ENCODE measurements around the gene PDE6A.

PDE6A gene

GRCh38 chr5:149939546-149939945, 5.0 kb downstream of the PDE6A start:
- peaks cover 0 to 7% (median 2%) of the 10 kb centered on the region in 5 donors for H3K4me1 ChIP-seq (ENCODE audit: control insufficient read depth in 5 of 5, insufficient read depth in 5 of 5, low read length in 5 of 5)
- H3K36me3 ChIP-seq (ENCODE audit: control insufficient read depth in 5 of 5, insufficient read depth in 5 of 5, low read length in 5 of 5), result no peaks in the 10 kb centered on the region
- no peak overlapping the region for H3K4me3 ChIP-seq (ENCODE audit: low read depth in 1 of 5, low read length in 5 of 5)
- no peak overlapping the region for H3K27ac ChIP-seq (ENCODE audit: low read depth, low read length)
- no peaks in the 10 kb centered on the region for H3K27me3 ChIP-seq (ENCODE audit: control insufficient read depth in 5 of 5, insufficient read depth in 4 of 5, low read length in 5 of 5)
- no peak overlapping the region for H3K9ac ChIP-seq (ENCODE audit: low read length in 5 of 5)
- H3K9me3 ChIP-seq (ENCODE audit: control insufficient read depth in 5 of 5, low read length in 5 of 5), result no peaks in the 10 kb centered on the region

GRCh38 chr5:149938791-149939358, 5.7 kb downstream of the PDE6A start:
- Histone ChIP-seq H3K9me3 (ENCODE audit: control insufficient read depth in 5 of 5, low read length in 5 of 5) (no peaks in the 10 kb centered on the region), H3K27me3 (ENCODE audit: control insufficient read depth in 5 of 5, insufficient read depth in 4 of 5, low read length in 5 of 5) (no peaks in the 10 kb centered on the region), H3K36me3 (ENCODE audit: control insufficient read depth in 5 of 5, insufficient read depth in 5 of 5, low read length in 5 of 5) (no peaks in the 10 kb centered on the region), H3K4me3 (ENCODE audit: low read depth in 1 of 5, low read length in 5 of 5) (no peak overlapping the region), H3K27ac (ENCODE audit: low read depth, low read length) (no peak overlapping the region), H3K9ac (ENCODE audit: low read length in 5 of 5) (no peak overlapping the region), H3K4me1 (ENCODE audit: control insufficient read depth in 5 of 5, insufficient read depth in 5 of 5, low read length in 5 of 5) (peaks cover 0 to 7% (median 2%) of the 10 kb centered on the region in 5 donors)

DNA sequence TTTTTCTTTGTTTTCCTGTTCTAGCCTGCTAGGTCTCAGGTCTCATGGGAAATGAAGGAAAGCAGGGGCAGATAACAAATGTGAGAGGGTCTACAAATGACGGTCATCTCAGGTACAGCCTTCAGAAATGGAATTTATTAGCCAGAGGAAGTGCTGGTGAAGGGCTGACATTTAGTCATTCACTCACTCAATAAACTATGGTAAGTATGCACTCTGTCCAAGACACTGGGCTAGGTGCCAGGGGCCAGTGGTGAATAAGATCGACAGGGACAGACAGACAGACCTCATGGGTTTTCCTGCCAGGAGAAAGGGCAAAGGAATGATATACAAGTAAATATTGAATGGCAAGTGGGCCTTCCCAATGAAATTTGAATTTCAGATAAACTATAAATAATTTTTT, 6.3 kb downstream of the PDE6A start:
- Histone ChIP-seq H3K36me3 (ENCODE audit: control insufficient read depth in 5 of 5, insufficient read depth in 5 of 5, low read length in 5 of 5) (no peaks in the 10 kb centered on the region), H3K4me1 (ENCODE audit: control insufficient read depth in 5 of 5, insufficient read depth in 5 of 5, low read length in 5 of 5) (peaks cover 0 to 7% (median 2%) of the 10 kb centered on the region in 5 donors), H3K9me3 (ENCODE audit: control insufficient read depth in 5 of 5, low read length in 5 of 5) (no peaks in the 10 kb centered on the region), H3K9ac (ENCODE audit: low read length in 5 of 5) (no peak overlapping the region), H3K27ac (ENCODE audit: low read depth, low read length) (no peak overlapping the region), H3K4me3 (ENCODE audit: low read depth in 1 of 5, low read length in 5 of 5) (no peak overlapping the region), H3K27me3 (ENCODE audit: control insufficient read depth in 5 of 5, insufficient read depth in 4 of 5, low read length in 5 of 5) (no peaks in the 10 kb centered on the region)

DNA sequence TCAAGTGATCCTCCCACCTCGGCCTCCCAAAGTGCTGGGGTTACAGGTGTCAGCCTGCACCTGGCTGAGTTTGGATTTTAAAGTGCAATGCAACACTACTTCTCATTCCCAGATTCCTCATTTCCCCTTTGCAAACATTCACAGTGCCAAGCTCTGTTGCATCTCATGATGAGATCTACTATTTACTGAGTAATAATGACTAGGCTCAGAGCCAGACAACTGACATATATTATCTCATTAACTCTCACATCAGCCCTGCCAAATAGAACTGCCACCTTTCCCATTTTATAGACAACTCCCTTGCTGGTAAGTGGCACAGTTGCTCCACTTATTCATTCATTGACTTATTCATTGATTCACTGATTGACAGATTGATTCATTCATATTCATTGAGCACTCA, 7.0 kb downstream of the PDE6A start:
- Histone ChIP-seq H3K4me1 (ENCODE audit: control insufficient read depth in 5 of 5, insufficient read depth in 5 of 5, low read length in 5 of 5) (peaks cover 0 to 7% (median 2%) of the 10 kb centered on the region in 5 donors), H3K9ac (ENCODE audit: low read length in 5 of 5) (no peak overlapping the region), H3K27me3 (ENCODE audit: control insufficient read depth in 5 of 5, insufficient read depth in 4 of 5, low read length in 5 of 5) (peaks cover 0 to under 1% (median 0%) of the 10 kb centered on the region in 5 donors), H3K36me3 (ENCODE audit: control insufficient read depth in 5 of 5, insufficient read depth in 5 of 5, low read length in 5 of 5) (no peaks in the 10 kb centered on the region), H3K27ac (ENCODE audit: low read depth, low read length) (no peak overlapping the region), H3K9me3 (ENCODE audit: control insufficient read depth in 5 of 5, low read length in 5 of 5) (no peaks in the 10 kb centered on the region), H3K4me3 (ENCODE audit: low read depth in 1 of 5, low read length in 5 of 5) (no peak overlapping the region)

DNA sequence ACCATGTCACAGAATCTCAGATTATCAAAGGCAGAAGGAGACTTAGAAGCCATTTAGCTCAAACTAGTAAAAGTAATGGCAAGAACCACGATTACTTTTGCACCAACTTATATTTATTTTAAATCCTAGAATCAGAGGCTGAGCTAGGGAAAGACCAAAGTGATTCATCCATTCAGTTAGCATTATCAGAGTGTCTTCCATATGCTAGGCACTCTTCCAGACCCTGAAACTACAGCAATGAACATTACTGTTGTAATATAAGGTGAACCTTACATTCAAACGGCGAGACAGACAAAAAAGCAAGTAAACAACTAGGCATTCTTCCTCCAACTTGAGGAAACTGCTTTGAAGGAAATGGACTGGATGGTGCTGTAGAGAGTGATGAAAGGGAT, 7.9 kb downstream of the PDE6A start:
- no peaks in the 10 kb centered on the region for H3K36me3 ChIP-seq (ENCODE audit: control insufficient read depth in 5 of 5, insufficient read depth in 5 of 5, low read length in 5 of 5)
- H3K9me3 ChIP-seq (ENCODE audit: control insufficient read depth in 5 of 5, low read length in 5 of 5), result no peaks in the 10 kb centered on the region
- H3K27me3 ChIP-seq (ENCODE audit: control insufficient read depth in 5 of 5, insufficient read depth in 4 of 5, low read length in 5 of 5), result peaks cover 0 to 2% (median 0%) of the 10 kb centered on the region in 5 donors
- H3K4me3 ChIP-seq (ENCODE audit: low read depth in 1 of 5, low read length in 5 of 5), result no peak overlapping the region
- no peak overlapping the region for H3K9ac ChIP-seq (ENCODE audit: low read length in 5 of 5)
- H3K4me1 ChIP-seq (ENCODE audit: control insufficient read depth in 5 of 5, insufficient read depth in 5 of 5, low read length in 5 of 5), result peaks cover 0 to 7% (median 2%) of the 10 kb centered on the region in 5 donors
- H3K27ac ChIP-seq (ENCODE audit: low read depth, low read length), result no peak overlapping the region

DNA sequence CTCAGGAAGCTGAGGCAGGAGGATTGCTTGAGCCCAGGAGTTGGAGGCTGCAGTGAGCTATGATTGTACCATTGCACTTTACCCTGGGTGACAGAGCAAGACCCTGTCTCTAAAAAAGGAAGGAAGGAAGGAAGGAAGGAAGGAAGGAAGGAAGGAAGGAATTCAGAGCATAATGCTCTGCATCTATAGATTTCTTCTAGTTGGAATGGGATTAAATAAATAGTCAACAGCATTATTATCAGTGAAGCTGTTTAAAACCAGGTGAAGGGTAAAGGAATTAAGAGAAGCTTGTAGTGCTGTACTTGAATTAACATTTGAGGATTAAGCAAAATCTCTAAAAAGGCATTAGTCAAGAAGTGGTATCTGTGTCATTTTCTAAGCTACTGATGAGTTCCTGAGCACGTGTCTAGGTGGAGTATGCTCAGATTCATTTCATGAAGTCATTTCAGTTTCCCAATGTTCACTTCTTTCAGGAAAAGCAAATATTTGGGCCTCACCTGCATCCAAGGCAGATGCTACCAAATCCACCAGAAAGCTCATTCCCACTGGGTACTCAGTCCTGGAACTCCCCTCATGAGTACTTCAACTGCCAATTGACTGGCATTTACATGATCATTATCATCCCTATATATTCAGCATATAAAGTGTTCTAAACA, 8.4 kb downstream of the PDE6A start:
- Histone ChIP-seq H3K4me1 (ENCODE audit: control insufficient read depth in 5 of 5, insufficient read depth in 5 of 5, low read length in 5 of 5) (peaks cover 0 to 7% (median 2%) of the 10 kb centered on the region in 5 donors), H3K36me3 (ENCODE audit: control insufficient read depth in 5 of 5, insufficient read depth in 5 of 5, low read length in 5 of 5) (no peaks in the 10 kb centered on the region), H3K9me3 (ENCODE audit: control insufficient read depth in 5 of 5, low read length in 5 of 5) (no peaks in the 10 kb centered on the region), H3K27ac (ENCODE audit: low read depth, low read length) (no peak overlapping the region), H3K4me3 (ENCODE audit: low read depth in 1 of 5, low read length in 5 of 5) (no peak overlapping the region), H3K27me3 (ENCODE audit: control insufficient read depth in 5 of 5, insufficient read depth in 4 of 5, low read length in 5 of 5) (peaks cover 0 to 2% (median 0%) of the 10 kb centered on the region in 5 donors), H3K9ac (ENCODE audit: low read length in 5 of 5) (no peak overlapping the region)

DNA sequence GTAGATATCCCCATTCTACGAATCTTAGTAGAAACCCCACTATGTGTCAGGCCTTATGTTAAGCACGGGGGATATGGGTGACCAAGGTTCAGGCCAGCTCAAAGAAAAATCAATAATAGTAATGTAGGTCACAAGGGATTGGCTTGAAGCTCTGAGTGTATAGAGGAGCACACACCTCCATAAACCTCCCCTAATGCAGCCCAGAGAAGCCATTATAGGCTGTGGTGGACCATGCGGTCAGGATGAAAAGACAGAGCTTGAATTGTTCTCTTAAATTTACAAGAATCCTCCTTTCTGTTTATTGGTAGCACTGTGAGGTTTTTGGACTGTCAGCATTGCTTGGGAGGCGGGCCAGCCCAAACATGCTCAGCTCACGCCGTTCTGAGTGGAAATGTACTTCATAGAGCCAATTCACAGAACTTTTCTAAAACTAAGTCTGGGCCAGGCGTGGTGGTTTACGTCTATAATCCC, 9.1 kb downstream of the PDE6A start:
- H3K9me3 ChIP-seq (ENCODE audit: control insufficient read depth in 5 of 5, low read length in 5 of 5), result no peaks in the 10 kb centered on the region
- no peak overlapping the region for H3K27ac ChIP-seq (ENCODE audit: low read depth, low read length)
- no peak overlapping the region for H3K9ac ChIP-seq (ENCODE audit: low read length in 5 of 5)
- peaks cover 0 to 10% (median 4%) of the 10 kb centered on the region in 5 donors for H3K4me1 ChIP-seq (ENCODE audit: control insufficient read depth in 5 of 5, insufficient read depth in 5 of 5, low read length in 5 of 5)
- H3K4me3 ChIP-seq (ENCODE audit: low read depth in 1 of 5, low read length in 5 of 5), result no peak overlapping the region
- no peaks in the 10 kb centered on the region for H3K36me3 ChIP-seq (ENCODE audit: control insufficient read depth in 5 of 5, insufficient read depth in 5 of 5, low read length in 5 of 5)
- peaks cover 0 to 2% (median 0%) of the 10 kb centered on the region in 5 donors for H3K27me3 ChIP-seq (ENCODE audit: control insufficient read depth in 5 of 5, insufficient read depth in 4 of 5, low read length in 5 of 5)

DNA sequence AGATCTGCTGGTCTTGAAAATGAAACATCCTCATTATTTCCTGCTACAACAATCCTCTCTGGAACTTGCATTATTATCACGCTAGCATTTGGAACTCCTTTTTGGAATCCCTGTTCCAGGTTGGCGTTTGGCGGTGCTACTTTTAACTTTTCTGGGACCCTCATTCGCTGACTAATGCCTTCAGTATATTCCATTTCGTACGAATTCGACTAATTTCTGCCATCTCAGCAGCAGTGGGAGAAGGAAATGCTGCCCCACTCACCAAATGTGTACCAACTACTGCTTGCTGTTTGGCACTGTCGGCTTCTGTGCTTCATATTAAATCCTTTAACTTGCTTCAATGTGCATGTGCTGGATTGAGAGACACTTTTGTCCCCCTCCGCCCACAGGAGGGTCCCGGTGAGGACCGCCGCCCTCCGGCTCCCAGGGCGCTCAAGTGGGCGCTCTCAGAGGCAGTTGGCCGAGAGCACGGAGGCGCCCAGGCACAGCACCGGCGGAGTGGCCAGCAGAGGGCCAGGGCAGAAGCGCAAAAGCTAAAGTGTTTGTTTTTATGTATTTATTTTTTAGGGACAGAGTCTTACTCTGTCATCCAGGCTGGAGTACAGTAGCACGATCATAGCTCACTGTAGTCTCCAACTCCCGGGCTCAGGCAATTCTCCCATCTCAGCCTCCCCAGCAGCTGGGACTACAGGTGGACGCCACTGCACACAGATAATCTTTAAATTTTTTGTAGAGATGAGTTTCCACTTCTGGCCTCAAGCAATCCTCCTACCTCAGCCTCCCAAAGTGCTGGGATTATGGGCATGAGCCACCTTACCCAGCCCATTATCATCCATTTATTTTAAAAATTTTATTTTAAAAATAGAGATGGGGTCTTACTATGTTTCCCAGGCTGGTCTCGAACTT, 11.9 kb downstream of the PDE6A start:
- Histone ChIP-seq H3K9ac (ENCODE audit: low read length in 5 of 5) (no peak overlapping the region), H3K36me3 (ENCODE audit: control insufficient read depth in 5 of 5, insufficient read depth in 5 of 5, low read length in 5 of 5) (no peaks in the 10 kb centered on the region), H3K27me3 (ENCODE audit: control insufficient read depth in 5 of 5, insufficient read depth in 4 of 5, low read length in 5 of 5) (peaks cover 0 to 2% (median 0%) of the 10 kb centered on the region in 5 donors), H3K4me3 (ENCODE audit: low read depth in 1 of 5, low read length in 5 of 5) (peak overlapping the region in 2 of 5 donors; percentile 38 to 48), H3K4me1 (ENCODE audit: control insufficient read depth in 5 of 5, insufficient read depth in 5 of 5, low read length in 5 of 5) (peaks cover 0 to 9% (median 6%) of the 10 kb centered on the region in 5 donors), H3K27ac (ENCODE audit: low read depth, low read length) (no peak overlapping the region), H3K9me3 (ENCODE audit: control insufficient read depth in 5 of 5, low read length in 5 of 5) (no peaks in the 10 kb centered on the region)

- H3K4me1 ChIP-seq (ENCODE audit: control insufficient read depth in 5 of 5, insufficient read depth in 5 of 5, low read length in 5 of 5), result peaks cover 0 to 9% (median 6%) of the 10 kb centered on the region in 5 donors
- H3K27ac ChIP-seq (ENCODE audit: low read depth, low read length), result no peak overlapping the region
- H3K9ac ChIP-seq (ENCODE audit: low read length in 5 of 5), result no peak overlapping the region
- no peaks in the 10 kb centered on the region for H3K9me3 ChIP-seq (ENCODE audit: control insufficient read depth in 5 of 5, low read length in 5 of 5)
- H3K36me3 ChIP-seq (ENCODE audit: control insufficient read depth in 5 of 5, insufficient read depth in 5 of 5, low read length in 5 of 5), result no peaks in the 10 kb centered on the region
- H3K27me3 ChIP-seq (ENCODE audit: control insufficient read depth in 5 of 5, insufficient read depth in 4 of 5, low read length in 5 of 5), result peaks cover 0 to 2% (median 0%) of the 10 kb centered on the region in 5 donors
- H3K4me3 ChIP-seq (ENCODE audit: low read depth in 1 of 5, low read length in 5 of 5), result no peak overlapping the region
These were observed 12.6 kb downstream of the PDE6A start for GRCh38 chr5:149931992-149932436.
